Ureter (tissue), 1 donor: ENCODE results near the gene BCAS3. TPM values are rescaled to one million over a fixed set of nuclear protein-coding genes. Genes with fewer than 3 reads are reported as not detected.

Experiments
- DNase-seq: peaks from one replicate; pipeline ENCODE4 v3.0.0-alpha.2; 2020; ENCODE audit warnings: low spot score
- total RNA-seq: library from RNA; stranded (reverse); gene quantifications from one replicate; pipeline ENCODE4 v1.2.4, GENCODE V29; 2023
- donor health status: DM: yes; HTN: yes; CAD: no.

Gene BCAS3
- total RNA-seq, 1 donor from 2014 or later: 57.9 TPM

- DNase-seq: no peak
These were observed 686.2 kb downstream of the BCAS3 start for GRCh38 chr17:61363601-61364462.

- DNase-seq: no peak
These were observed 686.8 kb downstream of the BCAS3 start for GRCh38 chr17:61364463-61364846.

GRCh38 chr17:61366076-61366714, 688.5 kb downstream of the BCAS3 start:
- DNase-seq: no peak

GRCh38 chr17:61366715-61367413, 689.2 kb downstream of the BCAS3 start:
- DNase-seq: no peak

GRCh38 chr17:61368049-61368831, 690.6 kb downstream of the BCAS3 start:
- DNase-seq: no peak

- DNase-seq: no peak
These were observed 691.3 kb downstream of the BCAS3 start for GRCh38 chr17:61368832-61369450.

- DNase-seq: no peak
These were observed 692.1 kb downstream of the BCAS3 start for GRCh38 chr17:61369751-61370150.

- no peak for DNase-seq
These were observed 693.5 kb downstream of the BCAS3 start for GRCh38 chr17:61371179-61371578.

- DNase-seq: no peak
These were observed 694.0 kb downstream of the BCAS3 start for GRCh38 chr17:61371606-61372005.

GRCh38 chr17:61372436-61372835, 694.8 kb downstream of the BCAS3 start:
- DNase-seq: no peak

GRCh38 chr17:61376931-61377838, 699.5 kb downstream of the BCAS3 start:
- no peak for DNase-seq

- no peak for DNase-seq
These were observed 701.2 kb downstream of the BCAS3 start for GRCh38 chr17:61378658-61379456.

- no peak for DNase-seq
These were observed 702.0 kb downstream of the BCAS3 start for GRCh38 chr17:61379457-61380216.

- no peak for DNase-seq
These were observed 702.7 kb downstream of the BCAS3 start for GRCh38 chr17:61380217-61380835.

- DNase-seq: no peak
These were observed 703.3 kb downstream of the BCAS3 start for GRCh38 chr17:61380836-61381525.

- no peak for DNase-seq
These were observed 703.9 kb downstream of the BCAS3 start for GRCh38 chr17:61381537-61381936.
